Osteoblast (primary cell): Measurements from ENCODE around the gene SMIM36. TPM values are rescaled to one million over a fixed set of nuclear protein-coding genes. Genes with fewer than 3 reads are reported as not detected.

Source experiments
- DNase-seq: peaks from one replicate; pipeline ENCODE4 v3.0.0; 2011; ENCODE audit warnings: low spot score, mixed read lengths; ENCODE audit not compliant: insufficient read length; ENCODE audit errors: missing footprints
- H2AFZ ChIP-seq: 2 replicates; pipeline ENCODE4 v1.6.0; 2011; ENCODE audit warnings: mild to moderate bottlenecking, low read length
- H3K27ac ChIP-seq: 2 replicates; pipeline ENCODE4 v1.5.1; 2011; ENCODE audit warnings: mild to moderate bottlenecking, low read depth, low read length, moderate library complexity
- H3K27me3 ChIP-seq: 2 replicates; pipeline ENCODE4 v1.6.0; 2012; ENCODE audit warnings: mild to moderate bottlenecking, control low read depth, inconsistent platforms, low read length, moderate library complexity; ENCODE audit not compliant: insufficient read depth
- H3K36me3 ChIP-seq: 2 replicates; pipeline ENCODE4 v1.5.1; 2011; ENCODE audit warnings: mild to moderate bottlenecking, low read length, control low read depth, moderate library complexity; ENCODE audit not compliant: insufficient read depth
- H3K4me1 ChIP-seq: 2 replicates; pipeline ENCODE4 v1.5.1; 2011; ENCODE audit warnings: mild to moderate bottlenecking, low read length, control low read depth, moderate library complexity; ENCODE audit not compliant: insufficient read depth
- H3K4me2 ChIP-seq: 2 replicates; pipeline ENCODE4 v1.6.0; 2011; ENCODE audit warnings: mild to moderate bottlenecking, low read length; ENCODE audit not compliant: insufficient read depth
- H3K4me3 ChIP-seq: fragments of 200-600 bp; sonication (generic); 3 replicates; pipeline ENCODE4 v1.5.1; 2012; ENCODE audit warnings: mild to moderate bottlenecking, low read length, inconsistent platforms; ENCODE audit not compliant: insufficient read depth
- H3K79me2 ChIP-seq: 2 replicates; pipeline ENCODE4 v1.6.0; 2012; ENCODE audit warnings: mild to moderate bottlenecking, low read length, control low read depth, inconsistent platforms; ENCODE audit not compliant: insufficient read depth
- H3K9me3 ChIP-seq: 2 replicates; pipeline ENCODE4 v1.5.1; 2011; ENCODE audit warnings: low read depth, low read length, control low read depth
- H4K20me1 ChIP-seq: 2 replicates; pipeline ENCODE4 v1.6.0; 2012; ENCODE audit warnings: mild to moderate bottlenecking, low read length, control low read depth; ENCODE audit not compliant: insufficient read depth
- CTCF ChIP-seq: IDR thresholded peaks from 2 replicates; pipeline ENCODE4 v1.5.1; 2011; ENCODE audit warnings: mild to moderate bottlenecking, low read depth, low read length, moderate library complexity; ENCODE audit errors: extremely low read depth
- total RNA-seq: library from RNA; depleted of rRNA; stranded (reverse); fragments of >200 nt; gene quantifications from 2 replicates; pipeline ENCODE4 v1.2.3, GENCODE V29; 2012

The SMIM36 gene
- total RNA-seq, 1 donor = not detected

- no peak for DNase-seq
- Histone ChIP-seq H3K27me3 (no peaks in the 10 kb centered on the region), H3K4me3 (no peak overlapping the region), H2AFZ (no peak overlapping the region), H3K4me2 (no peak overlapping the region), H3K27ac (no peak overlapping the region), H3K9me3 (no peaks in the 10 kb centered on the region), H3K79me2 (no peaks in the 10 kb centered on the region), H4K20me1 (no peaks in the 10 kb centered on the region), H3K4me1 (peaks cover 54% of the 10 kb centered on the region), H3K36me3 (no peaks in the 10 kb centered on the region)
- no peak for TF ChIP-seq CTCF
Observed at GRCh38 chr17:55453839-55454557, 57.3 kb downstream of the SMIM36 start.

DNA sequence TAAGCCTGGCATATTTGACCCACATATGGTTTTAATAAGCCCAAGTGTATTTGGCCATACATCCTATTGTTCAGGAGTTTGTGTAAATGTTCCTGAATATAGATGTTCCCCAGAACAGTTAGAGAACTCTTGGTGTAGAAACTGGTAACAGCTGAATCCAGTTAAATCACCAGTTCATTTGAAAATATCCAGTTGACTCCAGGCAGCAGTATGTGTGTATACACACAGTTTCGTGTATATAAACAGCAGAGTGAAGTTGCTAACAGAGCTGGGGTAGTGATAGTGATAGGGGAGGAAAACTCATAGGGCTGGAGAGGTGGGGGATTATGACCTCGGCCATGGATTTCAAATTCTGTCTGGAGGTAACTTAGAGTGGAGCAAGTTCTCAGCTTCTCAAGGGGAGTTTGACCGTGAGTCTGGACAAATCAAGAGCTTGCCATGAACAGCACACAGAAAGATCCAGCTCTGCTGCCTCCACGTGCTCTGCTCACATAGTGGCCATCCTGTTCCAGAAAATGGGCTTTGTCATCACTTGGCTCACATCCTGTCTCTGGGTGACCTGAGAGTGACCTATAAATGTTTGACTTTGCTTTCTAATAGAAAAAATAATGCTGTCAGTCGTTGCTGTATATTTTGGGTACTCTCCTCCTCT, 59.0 kb downstream of the SMIM36 start:
- DNase-seq = peak; percentile 71
- peaks cover 54% of the 10 kb centered on the region for H3K4me1 ChIP-seq

DNA sequence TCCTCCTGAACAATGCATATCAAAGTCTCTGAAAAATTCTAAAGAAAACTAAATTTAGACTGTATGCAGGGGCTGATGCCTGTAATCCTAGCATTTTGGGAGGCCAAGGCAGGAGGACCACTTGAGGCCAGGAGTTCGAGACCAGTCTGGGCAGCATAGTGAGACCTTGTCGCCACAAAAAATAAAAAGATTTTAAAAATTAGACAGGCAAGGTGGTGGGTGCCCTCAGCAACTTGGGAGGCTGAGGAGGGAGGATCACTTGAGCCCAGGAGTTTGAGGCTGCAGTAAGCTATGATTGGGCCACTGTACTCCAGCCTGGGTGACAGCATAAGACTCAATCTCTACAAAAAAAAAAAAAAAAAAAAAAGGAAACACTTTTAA, 59.5 kb downstream of the SMIM36 start:
- TF ChIP-seq CTCF = no peak
- Histone ChIP-seq H3K79me2 (no peaks in the 10 kb centered on the region), H3K4me3 (no peak overlapping the region), H3K4me2 (no peak overlapping the region), H3K27ac (no peak overlapping the region), H3K4me1 (peaks cover 52% of the 10 kb centered on the region), H4K20me1 (no peaks in the 10 kb centered on the region), H2AFZ (no peak overlapping the region), H3K27me3 (no peaks in the 10 kb centered on the region), H3K9me3 (no peaks in the 10 kb centered on the region), H3K36me3 (no peaks in the 10 kb centered on the region)
- no peak for DNase-seq

More for the DNA sequence above, 59.0 kb downstream of the SMIM36 start:
- H3K27ac ChIP-seq = peak overlapping the region; percentile 65
- no peaks in the 10 kb centered on the region for H3K79me2 ChIP-seq
- H3K36me3 ChIP-seq = no peaks in the 10 kb centered on the region
- H3K4me2 ChIP-seq = no peak overlapping the region
- H2AFZ ChIP-seq = no peak overlapping the region
- H3K9me3 ChIP-seq = no peaks in the 10 kb centered on the region
- no peaks in the 10 kb centered on the region for H4K20me1 ChIP-seq
- H3K27me3 ChIP-seq = no peaks in the 10 kb centered on the region
- no peak overlapping the region for H3K4me3 ChIP-seq
- no peak for TF ChIP-seq CTCF

DNA sequence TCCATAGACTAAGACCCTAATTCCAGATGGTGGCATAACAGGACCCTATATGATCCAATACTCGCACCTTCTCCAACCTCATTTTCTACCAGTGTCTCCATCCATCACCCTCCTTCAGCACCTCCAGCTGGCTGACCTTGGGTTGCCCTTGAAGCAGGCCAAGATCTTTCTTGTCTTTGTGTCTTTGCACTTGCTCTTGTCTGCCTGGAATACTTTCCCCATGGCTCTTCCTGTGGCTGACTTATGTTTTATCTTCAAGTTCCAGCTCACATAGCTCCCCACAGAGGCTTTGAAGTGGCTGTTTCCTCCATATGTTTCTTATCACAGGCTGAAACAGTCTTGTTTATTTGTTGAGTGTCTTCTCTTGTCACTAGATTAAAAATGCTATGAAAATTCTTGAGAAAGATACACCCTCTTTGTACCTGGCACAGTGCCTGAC, 60.0 kb downstream of the SMIM36 start:
- no peaks in the 10 kb centered on the region for H3K9me3 ChIP-seq
- no peak overlapping the region for H2AFZ ChIP-seq
- H3K27me3 ChIP-seq = no peaks in the 10 kb centered on the region
- H3K79me2 ChIP-seq = no peaks in the 10 kb centered on the region
- no peak for TF ChIP-seq CTCF
- H3K27ac ChIP-seq = no peak overlapping the region
- H3K36me3 ChIP-seq = no peaks in the 10 kb centered on the region
- DNase-seq = no peak
- H3K4me3 ChIP-seq = no peak overlapping the region
- H3K4me2 ChIP-seq = no peak overlapping the region
- H3K4me1 ChIP-seq = peaks cover 47% of the 10 kb centered on the region
- no peaks in the 10 kb centered on the region for H4K20me1 ChIP-seq
